GM12878 (cell line): ENCODE measurements around the gene MEAF6. TPM values are rescaled to one million over a fixed set of nuclear protein-coding genes. Genes with fewer than 3 reads are reported as not detected.

ENCODE experiments used
- BACH1 ChIP-seq: fragments of 450-650 bp; IDR thresholded peaks from 2 replicates; pipeline ENCODE4 v1.6.1; 2017; ENCODE audit warnings: mild to moderate bottlenecking, borderline replicate concordance
- BMI1 ChIP-seq: fragments of 450-650 bp; IDR thresholded peaks from 2 replicates; pipeline ENCODE4 v1.6.1; 2016; ENCODE audit warnings: mild to moderate bottlenecking, moderate library complexity, borderline replicate concordance
- DPF2 ChIP-seq: fragments of 450-650 bp; IDR thresholded peaks from 2 replicates; pipeline ENCODE4 v1.6.1; 2017; ENCODE audit warnings: mild to moderate bottlenecking
- EP300 ChIP-seq, 2 experiments: fragments of 150-350 bp in 1 of 2; IDR thresholded peaks; 2 replicates each; pipeline ENCODE4 v1.6.1; 2011 to 2012; ENCODE audit warnings: low read depth in 2 of 2, low read length in 2 of 2, borderline replicate concordance in 1 of 2, improper control_type of control experiment in 1 of 2, inconsistent platforms in 1 of 2; ENCODE audit not compliant: control insufficient read depth in 1 of 2
- KLF5 ChIP-seq: fragments of 450-650 bp; IDR thresholded peaks from 2 replicates; pipeline ENCODE4 v1.6.1; 2014; ENCODE audit warnings: mild to moderate bottlenecking; ENCODE audit not compliant: partially characterized antibody
- MEF2A ChIP-seq: IDR thresholded peaks from 2 replicates; pipeline ENCODE4 v1.6.1; 2011; ENCODE audit warnings: low read depth, mild to moderate bottlenecking, low read length, moderate library complexity; ENCODE audit not compliant: insufficient read depth
- MTA2 ChIP-seq: fragments of 450-650 bp; IDR thresholded peaks from 2 replicates; pipeline ENCODE4 v1.6.1; 2016; ENCODE audit warnings: low read depth, mild to moderate bottlenecking, moderate library complexity
- NRF1 ChIP-seq: conservative IDR thresholded peaks from 2 replicates; pipeline ENCODE4 v1.6.1; 2011; ENCODE audit warnings: mild to moderate bottlenecking, low read depth, low read length, improper control_type of control experiment
- PAX5 ChIP-seq: IDR thresholded peaks from 2 replicates; pipeline ENCODE4 v1.6.1; 2011; ENCODE audit warnings: low read depth, low read length, borderline replicate concordance
- SRF ChIP-seq, 2 experiments: IDR thresholded peaks; 2 replicates each; pipeline ENCODE4 v1.6.1; 2011; ENCODE audit warnings: low read depth in 2 of 2, low read length in 2 of 2, mild to moderate bottlenecking in 1 of 2, moderate library complexity in 1 of 2
- SUPT20H ChIP-seq: IDR thresholded peaks from 2 replicates; pipeline ENCODE4 v1.6.1; 2011; ENCODE audit warnings: low read depth, mild to moderate bottlenecking, low read length, moderate library complexity, borderline replicate concordance; ENCODE audit not compliant: control insufficient read depth
- TCF7 ChIP-seq: IDR thresholded peaks from 2 replicates; pipeline ENCODE4 v1.6.1; 2014; ENCODE audit warnings: antibody characterized with exemption, borderline replicate concordance
- ZBED1 ChIP-seq: IDR thresholded peaks from 2 replicates; pipeline ENCODE4 v1.6.1; 2016; ENCODE audit warnings: borderline replicate concordance
- ZNF207 ChIP-seq: fragments of 450-650 bp; IDR thresholded peaks from 2 replicates; pipeline ENCODE4 v1.6.1; 2014; ENCODE audit warnings: antibody characterized with exemption, mild to moderate bottlenecking, borderline replicate concordance
- ZNF217 ChIP-seq: fragments of 450-650 bp; IDR thresholded peaks from 2 replicates; pipeline ENCODE4 v1.6.1; 2017; ENCODE audit warnings: antibody characterized with exemption, mild to moderate bottlenecking
- polyA plus RNA-seq, 11 experiments: library from polyadenylated mRNA; depleted of rRNA in 4 of 11; unstranded in 6 of 11; stranded (reverse) in 5 of 11; fragments of >200 nt; fragmentation: Nextera tagmentation in 4 of 11; fragmentation: Illumina TruSeq in 1 of 11; extraction: Ambion mirVana in 4 of 11; extraction: Trizol in 1 of 11; gene quantifications; 1 replicate in 1 of 11; 2 replicates in 10 of 11; pipeline versions ENCODE4 v1.2.1 to v1.2.3, GENCODE V29; 2011 to 2016; ENCODE audit warnings: inconsistent platforms in 2 of 11, missing spikeins in 2 of 11, low read depth in 1 of 11
- total RNA-seq, 4 experiments: library from RNA; depleted of rRNA in 3 of 4; stranded (reverse); fragments of >200 nt in 3 of 4; fragmentation: Illumina TruSeq in 1 of 4; extraction: Trizol in 1 of 4; gene quantifications; 2 replicates each; pipeline versions ENCODE4 v1.2.1 to v1.2.3, GENCODE V29; 2013 to 2021
- TF ChIP-seq, protein P1 (sequence below): fragments of 450-650 bp; IDR thresholded peaks from 2 replicates; pipeline ENCODE4 v1.6.1; 2017; ENCODE audit warnings: mild to moderate bottlenecking, low read depth, inconsistent platforms; ENCODE audit not compliant: poor library complexity, severe bottlenecking
- TF ChIP-seq, protein P2 (sequence below): fragments of 450-650 bp; IDR thresholded peaks from 2 replicates; pipeline ENCODE4 v1.6.1; 2014; ENCODE audit warnings: mild to moderate bottlenecking
- TF ChIP-seq, protein P3 (sequence below): fragments of 450-650 bp; conservative IDR thresholded peaks from 2 replicates; pipeline ENCODE4 v1.6.1; 2017; ENCODE audit warnings: mild to moderate bottlenecking, moderate library complexity
- TF ChIP-seq, protein P4 (sequence below): fragments of 450-650 bp; formaldehyde crosslinking; IDR thresholded peaks from 2 replicates; pipeline ENCODE4 v1.4.0; 2022; ENCODE audit warnings: mild to moderate bottlenecking, moderate library complexity
- TF ChIP-seq, protein P5 (sequence below): IDR thresholded peaks from 2 replicates; pipeline ENCODE4 v1.6.1; 2011; ENCODE audit warnings: borderline replicate concordance, low read depth, mild to moderate bottlenecking, moderate library complexity, mixed read lengths, low read length; ENCODE audit not compliant: insufficient read depth; ENCODE audit errors: extremely low read length

Gene MEAF6
- total and polyA plus RNA-seq, 10 of the 15 experiments (the other 5 are each of a cell fraction or from before 2014, with no cell fraction given) = 30.8 to 75.0 (median 58.1) TPM

DNA sequence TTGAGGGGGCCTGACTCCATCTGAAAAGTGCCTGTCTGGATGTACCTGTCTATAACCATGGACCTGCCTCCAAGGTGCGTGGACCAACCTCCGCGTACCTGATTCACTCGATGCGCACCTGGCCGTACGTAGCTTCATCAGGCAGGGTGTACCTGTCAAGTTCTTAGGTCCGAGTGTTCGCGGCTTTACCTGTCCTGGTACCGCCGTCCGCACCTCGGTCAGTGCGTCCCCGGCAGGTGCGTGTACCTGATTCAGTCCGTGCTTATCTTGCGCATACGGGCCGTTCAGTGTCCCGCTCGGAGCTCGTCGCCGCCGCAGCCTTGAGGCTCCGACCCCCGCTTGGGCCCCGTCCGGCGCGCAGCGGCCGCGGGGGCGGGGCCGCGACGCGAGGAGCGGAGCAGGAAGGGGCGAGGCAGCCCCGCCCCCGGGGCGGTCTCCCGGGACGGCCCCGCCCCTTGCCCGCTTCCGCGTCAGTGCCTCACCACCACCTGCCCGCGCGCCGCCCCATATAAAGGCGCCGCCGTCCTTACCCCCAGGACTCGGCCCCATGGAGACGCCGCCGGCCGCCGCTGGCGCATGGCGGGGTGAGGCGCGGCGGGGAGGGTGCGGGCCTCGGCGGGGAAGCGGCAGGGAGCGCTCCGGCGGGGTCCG is 40.4 kb downstream of the MEAF6 start, which contains the start of gene ZC3H12A (continued):
- TF ChIP-seq MEF2A = 0 out of 2 replicates have a peak, but pooled peaks have one; percentile 6
- TF ChIP-seq, protein P1, sequence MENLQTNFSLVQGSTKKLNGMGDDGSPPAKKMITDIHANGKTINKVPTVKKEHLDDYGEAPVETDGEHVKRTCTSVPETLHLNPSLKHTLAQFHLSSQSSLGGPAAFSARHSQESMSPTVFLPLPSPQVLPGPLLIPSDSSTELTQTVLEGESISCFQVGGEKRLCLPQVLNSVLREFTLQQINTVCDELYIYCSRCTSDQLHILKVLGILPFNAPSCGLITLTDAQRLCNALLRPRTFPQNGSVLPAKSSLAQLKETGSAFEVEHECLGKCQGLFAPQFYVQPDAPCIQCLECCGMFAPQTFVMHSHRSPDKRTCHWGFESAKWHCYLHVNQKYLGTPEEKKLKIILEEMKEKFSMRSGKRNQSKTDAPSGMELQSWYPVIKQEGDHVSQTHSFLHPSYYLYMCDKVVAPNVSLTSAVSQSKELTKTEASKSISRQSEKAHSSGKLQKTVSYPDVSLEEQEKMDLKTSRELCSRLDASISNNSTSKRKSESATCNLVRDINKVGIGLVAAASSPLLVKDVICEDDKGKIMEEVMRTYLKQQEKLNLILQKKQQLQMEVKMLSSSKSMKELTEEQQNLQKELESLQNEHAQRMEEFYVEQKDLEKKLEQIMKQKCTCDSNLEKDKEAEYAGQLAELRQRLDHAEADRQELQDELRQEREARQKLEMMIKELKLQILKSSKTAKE = no peak
- no peak for TF ChIP-seq BMI1
- TF ChIP-seq ZNF207 = peak; percentile 81; the same call in 1 of the 2 replicates
- TF ChIP-seq, protein P2, sequence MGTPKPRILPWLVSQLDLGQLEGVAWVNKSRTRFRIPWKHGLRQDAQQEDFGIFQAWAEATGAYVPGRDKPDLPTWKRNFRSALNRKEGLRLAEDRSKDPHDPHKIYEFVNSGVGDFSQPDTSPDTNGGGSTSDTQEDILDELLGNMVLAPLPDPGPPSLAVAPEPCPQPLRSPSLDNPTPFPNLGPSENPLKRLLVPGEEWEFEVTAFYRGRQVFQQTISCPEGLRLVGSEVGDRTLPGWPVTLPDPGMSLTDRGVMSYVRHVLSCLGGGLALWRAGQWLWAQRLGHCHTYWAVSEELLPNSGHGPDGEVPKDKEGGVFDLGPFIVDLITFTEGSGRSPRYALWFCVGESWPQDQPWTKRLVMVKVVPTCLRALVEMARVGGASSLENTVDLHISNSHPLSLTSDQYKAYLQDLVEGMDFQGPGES = no peak
- peak; percentile 78; the same call in 1 of the 2 replicates for TF ChIP-seq ZNF217
- TF ChIP-seq, protein P3, sequence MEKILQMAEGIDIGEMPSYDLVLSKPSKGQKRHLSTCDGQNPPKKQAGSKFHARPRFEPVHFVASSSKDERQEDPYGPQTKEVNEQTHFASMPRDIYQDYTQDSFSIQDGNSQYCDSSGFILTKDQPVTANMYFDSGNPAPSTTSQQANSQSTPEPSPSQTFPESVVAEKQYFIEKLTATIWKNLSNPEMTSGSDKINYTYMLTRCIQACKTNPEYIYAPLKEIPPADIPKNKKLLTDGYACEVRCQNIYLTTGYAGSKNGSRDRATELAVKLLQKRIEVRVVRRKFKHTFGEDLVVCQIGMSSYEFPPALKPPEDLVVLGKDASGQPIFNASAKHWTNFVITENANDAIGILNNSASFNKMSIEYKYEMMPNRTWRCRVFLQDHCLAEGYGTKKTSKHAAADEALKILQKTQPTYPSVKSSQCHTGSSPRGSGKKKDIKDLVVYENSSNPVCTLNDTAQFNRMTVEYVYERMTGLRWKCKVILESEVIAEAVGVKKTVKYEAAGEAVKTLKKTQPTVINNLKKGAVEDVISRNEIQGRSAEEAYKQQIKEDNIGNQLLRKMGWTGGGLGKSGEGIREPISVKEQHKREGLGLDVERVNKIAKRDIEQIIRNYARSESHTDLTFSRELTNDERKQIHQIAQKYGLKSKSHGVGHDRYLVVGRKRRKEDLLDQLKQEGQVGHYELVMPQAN = peak; percentile 51; the same call in 1 of the 2 replicates
- no peak for TF ChIP-seq ZBED1
- no peak for TF ChIP-seq SUPT20H
- 0 out of 2 replicates have a peak, but pooled peaks have one; percentile 10 for TF ChIP-seq PAX5
- TF ChIP-seq, protein P4, sequence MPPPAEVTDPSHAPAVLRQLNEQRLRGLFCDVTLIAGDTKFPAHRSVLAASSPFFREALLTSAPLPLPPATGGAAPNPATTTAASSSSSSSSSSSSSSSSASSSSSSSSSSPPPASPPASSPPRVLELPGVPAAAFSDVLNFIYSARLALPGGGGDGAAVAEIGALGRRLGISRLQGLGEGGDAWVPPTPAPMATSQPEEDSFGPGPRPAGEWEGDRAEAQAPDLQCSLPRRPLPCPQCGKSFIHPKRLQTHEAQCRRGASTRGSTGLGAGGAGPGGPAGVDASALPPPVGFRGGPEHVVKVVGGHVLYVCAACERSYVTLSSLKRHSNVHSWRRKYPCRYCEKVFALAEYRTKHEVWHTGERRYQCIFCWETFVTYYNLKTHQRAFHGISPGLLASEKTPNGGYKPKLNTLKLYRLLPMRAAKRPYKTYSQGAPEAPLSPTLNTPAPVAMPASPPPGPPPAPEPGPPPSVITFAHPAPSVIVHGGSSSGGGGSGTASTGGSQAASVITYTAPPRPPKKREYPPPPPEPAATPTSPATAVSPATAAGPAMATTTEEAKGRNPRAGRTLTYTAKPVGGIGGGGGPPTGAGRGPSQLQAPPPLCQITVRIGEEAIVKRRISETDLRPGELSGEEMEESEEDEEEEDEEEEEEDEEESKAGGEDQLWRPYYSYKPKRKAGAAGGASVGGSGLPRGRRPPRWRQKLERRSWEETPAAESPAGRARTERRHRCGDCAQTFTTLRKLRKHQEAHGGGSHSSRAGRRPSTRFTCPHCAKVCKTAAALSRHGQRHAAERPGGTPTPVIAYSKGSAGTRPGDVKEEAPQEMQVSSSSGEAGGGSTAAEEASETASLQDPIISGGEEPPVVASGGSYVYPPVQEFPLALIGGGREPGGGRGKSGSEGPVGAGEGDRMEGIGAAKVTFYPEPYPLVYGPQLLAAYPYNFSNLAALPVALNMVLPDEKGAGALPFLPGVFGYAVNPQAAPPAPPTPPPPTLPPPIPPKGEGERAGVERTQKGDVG (CRISPR knock-in tag) = no peak
- 0 out of 4 replicates have a peak, but pooled peaks have one; percentile 9 to 10 for TF ChIP-seq SRF (IDR thresholded peaks at IDR 0.05; ENCODE audit: low read depth in 2 of 2, low read length in 2 of 2)
- no peak for TF ChIP-seq MTA2
- no peak for TF ChIP-seq EP300 (IDR thresholded peaks at IDR 0.05; ENCODE audit: borderline replicate concordance in 1 of 2, control insufficient read depth in 1 of 2, low read depth in 2 of 2, low read length in 2 of 2)
- TF ChIP-seq NRF1 = no peak
- TF ChIP-seq KLF5 = peak; percentile 47
- TF ChIP-seq BACH1 = peak; percentile 92
- TF ChIP-seq, protein P5, sequence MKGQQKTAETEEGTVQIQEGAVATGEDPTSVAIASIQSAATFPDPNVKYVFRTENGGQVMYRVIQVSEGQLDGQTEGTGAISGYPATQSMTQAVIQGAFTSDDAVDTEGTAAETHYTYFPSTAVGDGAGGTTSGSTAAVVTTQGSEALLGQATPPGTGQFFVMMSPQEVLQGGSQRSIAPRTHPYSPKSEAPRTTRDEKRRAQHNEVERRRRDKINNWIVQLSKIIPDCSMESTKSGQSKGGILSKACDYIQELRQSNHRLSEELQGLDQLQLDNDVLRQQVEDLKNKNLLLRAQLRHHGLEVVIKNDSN = no peak
- TF ChIP-seq TCF7 = no peak
- peak; percentile 73 for TF ChIP-seq DPF2
